ENCODE measurements around the gene FDX1.

Gene FDX1

GRCh38 chr11:110424775-110425444 is 4.8 kb upstream of the FDX1 start:
- H3K36me3 ChIP-seq (ENCODE audit: insufficient read depth, low read length) = no peaks in the 10 kb centered on the region
- H3K9ac ChIP-seq (ENCODE audit: low read depth, low read length) = no peak overlapping the region
- no peaks in the 10 kb centered on the region for H3K4me1 ChIP-seq (ENCODE audit: insufficient read depth, low read length)
- H3K9me3 ChIP-seq (ENCODE audit: control insufficient read depth, insufficient read depth, low read length) = peaks cover 9% of the 10 kb centered on the region

GRCh38 chr11:110425751-110426545 is 3.8 kb upstream of the FDX1 start:
- Histone ChIP-seq H3K36me3 (ENCODE audit: insufficient read depth, low read length) (no peaks in the 10 kb centered on the region), H3K9me3 (ENCODE audit: control insufficient read depth, insufficient read depth, low read length) (peaks cover 5% of the 10 kb centered on the region), H3K4me1 (ENCODE audit: insufficient read depth, low read length) (no peaks in the 10 kb centered on the region), H3K9ac (ENCODE audit: low read depth, low read length) (no peak overlapping the region)

- no peaks in the 10 kb centered on the region; the same call in 1 of the 2 replicates for H3K4me1 ChIP-seq (ENCODE audit: insufficient read depth, low read length)
- H3K9ac ChIP-seq (ENCODE audit: low read depth, low read length) = no peak overlapping the region
- H3K9me3 ChIP-seq (ENCODE audit: control insufficient read depth, insufficient read depth, low read length) = no peaks in the 10 kb centered on the region
These were observed 1.7 kb upstream of the FDX1 start for GRCh38 chr11:110428040-110428439.

GRCh38 chr11:110428956-110429730 is 605 bp upstream of the FDX1 start:
- Histone ChIP-seq H3K36me3 (ENCODE audit: insufficient read depth, low read length) (no peaks in the 10 kb centered on the region), H3K9me3 (ENCODE audit: control insufficient read depth, insufficient read depth, low read length) (no peaks in the 10 kb centered on the region), H3K4me1 (ENCODE audit: insufficient read depth, low read length) (no peaks in the 10 kb centered on the region; the same call in 1 of the 2 replicates), H3K9ac (ENCODE audit: low read depth, low read length) (peak overlapping the region; percentile 89)

More at GRCh38 chr11:110428040-110428439, 1.7 kb upstream of the FDX1 start:
- no peaks in the 10 kb centered on the region for H3K36me3 ChIP-seq (ENCODE audit: insufficient read depth, low read length)

DNA sequence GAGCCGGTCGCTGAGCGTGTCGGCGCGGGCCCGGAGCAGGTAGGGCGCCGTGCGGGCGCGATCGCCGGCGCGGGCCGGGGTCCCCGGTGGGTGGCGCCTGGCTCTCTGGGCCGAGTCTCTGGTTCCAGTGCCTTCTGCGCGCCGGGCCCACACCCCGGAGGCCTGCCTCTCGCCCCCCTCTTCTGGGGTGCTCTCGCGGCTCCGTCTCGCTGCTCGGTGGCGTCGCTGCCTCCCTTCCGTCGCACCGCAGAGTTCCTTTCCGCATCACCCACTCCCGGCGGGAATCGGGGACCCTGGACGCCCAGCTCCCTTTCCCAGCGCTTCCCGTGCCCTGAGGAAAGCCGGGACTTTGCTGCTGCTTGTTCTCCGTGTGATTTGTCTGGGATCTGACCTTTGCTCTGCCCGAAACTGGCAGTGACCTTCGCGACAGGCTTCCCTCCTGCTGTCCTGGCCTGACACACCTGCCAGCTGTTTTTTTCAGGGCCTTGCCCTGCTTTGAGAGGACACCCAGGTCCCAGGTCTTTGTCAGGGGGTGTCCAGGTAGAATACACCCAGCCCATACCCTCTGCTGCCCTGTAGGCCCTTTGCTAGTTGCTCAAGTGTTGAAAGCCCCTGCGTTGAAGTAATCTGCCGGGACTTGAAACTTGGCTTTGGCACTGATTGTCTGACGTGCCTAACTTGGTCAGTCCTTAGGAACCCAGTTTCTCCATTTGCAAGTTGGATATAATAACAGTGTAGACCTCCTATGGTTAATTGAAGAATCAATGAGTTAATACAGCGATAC is 711 bp downstream of the FDX1 start:
- H3K9ac ChIP-seq (ENCODE audit: low read depth, low read length) = peak overlapping the region; percentile 89
- no peaks in the 10 kb centered on the region for H3K36me3 ChIP-seq (ENCODE audit: insufficient read depth, low read length)
- H3K9me3 ChIP-seq (ENCODE audit: control insufficient read depth, insufficient read depth, low read length) = no peaks in the 10 kb centered on the region
- no peaks in the 10 kb centered on the region; the same call in 1 of the 2 replicates for H3K4me1 ChIP-seq (ENCODE audit: insufficient read depth, low read length)

GRCh38 chr11:110431051-110431672 is 1.4 kb downstream of the FDX1 start:
- peaks cover 2% of the 10 kb centered on the region for H3K4me1 ChIP-seq (ENCODE audit: insufficient read depth, low read length)
- H3K9me3 ChIP-seq (ENCODE audit: control insufficient read depth, insufficient read depth, low read length) = no peaks in the 10 kb centered on the region
- no peaks in the 10 kb centered on the region for H3K36me3 ChIP-seq (ENCODE audit: insufficient read depth, low read length)
- H3K9ac ChIP-seq (ENCODE audit: low read depth, low read length) = peak overlapping the region; percentile 89

DNA sequence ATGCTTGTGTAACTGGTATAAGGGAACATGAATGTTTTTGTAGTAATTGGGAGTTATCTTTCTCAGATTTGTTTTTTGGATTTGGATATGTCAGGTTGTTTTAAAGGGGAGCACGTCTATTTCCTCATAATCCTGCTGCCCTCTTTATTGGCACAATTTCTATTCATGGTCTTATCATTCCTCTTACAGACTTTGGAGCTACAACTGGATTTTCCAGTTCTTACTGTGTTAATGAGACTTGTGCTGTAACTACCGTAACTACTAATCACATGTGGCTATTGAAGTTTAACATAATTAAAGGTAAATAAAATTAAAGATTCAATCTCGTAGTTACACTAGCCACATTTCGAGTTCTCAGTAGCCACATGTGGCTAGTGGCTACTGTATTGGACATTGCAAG is 1.9 kb downstream of the FDX1 start:
- Histone ChIP-seq H3K9me3 (ENCODE audit: control insufficient read depth, insufficient read depth, low read length) (no peaks in the 10 kb centered on the region), H3K4me1 (ENCODE audit: insufficient read depth, low read length) (peaks cover 4% of the 10 kb centered on the region), H3K9ac (ENCODE audit: low read depth, low read length) (peak overlapping the region; percentile 89; the same call in 1 of the 2 replicates), H3K36me3 (ENCODE audit: insufficient read depth, low read length) (no peaks in the 10 kb centered on the region)

GRCh38 chr11:110432713-110433392 is 3.1 kb downstream of the FDX1 start:
- Histone ChIP-seq H3K9ac (ENCODE audit: low read depth, low read length) (no peak overlapping the region), H3K4me1 (ENCODE audit: insufficient read depth, low read length) (peaks cover 4% of the 10 kb centered on the region), H3K9me3 (ENCODE audit: control insufficient read depth, insufficient read depth, low read length) (no peaks in the 10 kb centered on the region; the same call in 1 of the 2 replicates), H3K36me3 (ENCODE audit: insufficient read depth, low read length) (no peaks in the 10 kb centered on the region)

DNA sequence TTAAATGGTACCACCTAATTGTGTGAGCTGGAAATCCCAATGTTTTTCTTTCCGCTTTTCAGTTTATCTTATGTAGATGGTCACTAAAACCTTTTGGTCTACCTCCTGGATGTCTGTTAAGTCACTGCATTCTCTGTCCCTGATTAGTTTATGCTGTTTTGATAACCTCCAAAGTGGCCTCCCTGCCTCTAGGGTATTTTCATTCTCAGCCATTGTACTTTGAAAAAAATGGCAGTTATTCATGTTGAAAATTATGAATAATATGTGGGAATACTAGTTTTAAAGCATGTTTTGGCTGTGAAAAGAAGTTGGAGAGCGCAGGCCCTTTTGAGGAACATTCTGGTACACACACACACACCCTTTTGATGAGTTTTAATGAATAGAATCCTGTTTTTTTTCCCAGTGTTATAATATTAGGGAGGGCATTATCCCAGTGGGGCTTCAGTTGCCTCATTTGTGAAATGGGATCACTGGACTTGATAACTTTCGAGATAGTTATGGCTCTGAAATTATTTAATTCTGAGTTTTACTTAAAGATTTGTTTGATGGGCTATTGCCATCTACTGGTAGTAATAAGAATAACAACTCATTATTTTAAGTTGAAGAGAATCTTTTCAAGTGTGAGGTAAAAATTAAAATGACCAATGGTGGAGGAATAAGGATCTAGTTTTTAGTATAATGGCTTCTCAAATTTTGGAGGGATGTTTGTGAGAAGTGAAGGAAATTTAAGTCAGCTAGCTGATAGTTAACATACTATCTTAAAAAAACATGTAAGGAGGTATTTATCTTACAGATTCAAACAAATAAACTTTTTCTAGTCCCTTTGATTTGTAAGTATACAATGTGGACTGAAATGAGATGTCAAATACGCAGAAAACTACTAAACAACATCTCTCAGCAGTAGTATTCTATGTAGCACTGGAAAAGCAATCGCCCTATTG is 3.9 kb downstream of the FDX1 start:
- Histone ChIP-seq H3K9ac (ENCODE audit: low read depth, low read length) (no peak overlapping the region), H3K4me1 (ENCODE audit: insufficient read depth, low read length) (peaks cover 4% of the 10 kb centered on the region), H3K36me3 (ENCODE audit: insufficient read depth, low read length) (no peaks in the 10 kb centered on the region), H3K9me3 (ENCODE audit: control insufficient read depth, insufficient read depth, low read length) (no peaks in the 10 kb centered on the region; the same call in 1 of the 2 replicates)

DNA sequence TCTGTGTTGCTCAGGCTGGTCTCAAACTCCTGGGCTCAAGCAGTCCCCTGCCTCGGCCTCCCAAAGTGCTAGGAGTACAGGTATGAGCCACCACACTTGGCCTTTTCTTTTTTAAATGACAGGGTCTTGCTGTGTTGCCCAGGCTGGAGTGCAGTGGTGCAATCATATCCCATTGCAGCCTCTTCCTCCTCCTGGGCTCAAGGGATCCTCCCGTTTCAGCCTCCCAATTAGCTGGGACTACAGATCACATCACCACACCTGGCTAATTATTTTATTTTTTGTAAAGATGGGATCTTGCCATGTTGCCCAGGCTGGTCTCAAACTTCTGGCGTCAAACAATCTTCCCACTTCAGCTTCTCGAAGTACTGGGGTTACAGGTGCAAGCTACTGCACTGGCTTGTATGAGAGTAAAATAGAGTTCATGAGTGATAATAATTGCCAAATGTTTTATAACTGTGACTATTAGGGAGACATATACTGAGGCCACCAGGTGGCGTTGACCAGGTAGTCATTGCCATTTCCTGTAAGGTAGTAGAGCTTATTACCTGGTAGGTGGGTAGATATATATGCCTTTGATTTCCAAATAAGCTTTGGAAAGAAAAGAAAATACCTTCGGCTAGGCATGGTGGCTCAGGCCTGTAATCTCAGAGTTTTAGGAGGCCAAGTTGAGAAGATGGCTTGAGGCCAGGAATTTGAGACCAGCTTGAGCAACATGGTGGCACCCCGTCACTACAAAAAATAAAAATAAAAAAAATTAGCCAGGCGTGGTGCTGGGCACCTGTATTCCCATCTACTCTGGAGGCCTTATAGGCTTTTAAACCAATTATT is 5.4 kb downstream of the FDX1 start:
- Histone ChIP-seq H3K9me3 (ENCODE audit: control insufficient read depth, insufficient read depth, low read length) (no peaks in the 10 kb centered on the region; the same call in 1 of the 2 replicates), H3K9ac (ENCODE audit: low read depth, low read length) (no peak overlapping the region), H3K36me3 (ENCODE audit: insufficient read depth, low read length) (no peaks in the 10 kb centered on the region), H3K4me1 (ENCODE audit: insufficient read depth, low read length) (peaks cover 4% of the 10 kb centered on the region)

GRCh38 chr11:110435780-110436717 is 6.3 kb downstream of the FDX1 start:
- Histone ChIP-seq H3K4me1 (ENCODE audit: insufficient read depth, low read length) (peaks cover 4% of the 10 kb centered on the region), H3K9ac (ENCODE audit: low read depth, low read length) (no peak overlapping the region), H3K36me3 (ENCODE audit: insufficient read depth, low read length) (0 out of 2 replicates have a peak, but pooled peaks cover 3% of the 10 kb centered on the region), H3K9me3 (ENCODE audit: control insufficient read depth, insufficient read depth, low read length) (peaks cover 7% of the 10 kb centered on the region; the same call in 1 of the 2 replicates)
